IMR-90 (cell line): ENCODE results near the gene GALC. TPM values are rescaled to one million over a fixed set of nuclear protein-coding genes. Genes with fewer than 3 reads are reported as not detected.
A peak's percentile ranks its signal among the peaks of the same experiment; 100 is the strongest.

Experiments used
- ATAC-seq: fragments of 200-7000 bp; cut with Tn5 transposase; 2 replicates; pipeline ENCODE4 v1.9.1; 2020; ENCODE audit warnings: low read depth, mild to moderate bottlenecking, moderate library complexity
- Bru-seq: library from RNA; stranded (reverse); fragments of 400-500 nt; gene quantifications from one replicate; lab custom pipeline; 2021; lab: Mats Ljungman, UMichigan
- BruChase-seq, 2 experiments: library from RNA; stranded (reverse); fragments of 400-500 nt; gene quantifications; one replicate each; lab custom pipeline; 2021; lab: Mats Ljungman, UMichigan
- BruUV-seq: library from RNA; stranded (reverse); fragments of 400-500 nt; replicated peaks from 2 replicates; lab custom pipeline; 2021; lab: Mats Ljungman, UMichigan
- CTCF ChIA-PET: fragments of 300-600 bp; formaldehyde crosslinking; extraction: SDS; loops from one replicate; lab custom pipeline; 2021; ENCODE audit warnings: antibody characterized with exemption; lab: Yijun Ruan, JAX
- POLR2A ChIA-PET: fragments of 300-600 bp; sonication (Branson Sonifier 250); formaldehyde crosslinking; loops from one replicate; lab custom pipeline; 2022; ENCODE audit warnings: antibody characterized with exemption; ENCODE audit not compliant: unreplicated experiment; lab: Charles Lee
- DNase-seq: peaks from one replicate; pipeline ENCODE4 v3.0.0; 2013
- H2AFZ ChIP-seq: replicated peaks from 2 replicates; pipeline ENCODE3; 2013; ENCODE audit warnings: low read length, mild to moderate bottlenecking; ENCODE audit not compliant: poor library complexity
- H2AK5ac ChIP-seq: 2 replicates; pipeline ENCODE4 v1.6.1; 2013; ENCODE audit warnings: low read depth, low read length, inconsistent platforms
- H2AK9ac ChIP-seq: replicated peaks from 2 replicates; pipeline ENCODE3; 2013; ENCODE audit warnings: mild to moderate bottlenecking, low read depth, low read length, moderate library complexity; ENCODE audit not compliant: poor library complexity
- H2BK120ac ChIP-seq: 2 replicates; pipeline ENCODE4 v1.6.1; 2013; ENCODE audit warnings: low read depth, low read length, inconsistent platforms
- H2BK15ac ChIP-seq: 3 replicates; pipeline ENCODE4 v1.6.1; 2013; ENCODE audit warnings: low read depth, low read length, inconsistent platforms
- H2BK20ac ChIP-seq: 2 replicates; pipeline ENCODE4 v1.6.1; 2013; ENCODE audit warnings: low read depth, mild to moderate bottlenecking, inconsistent platforms, low read length, moderate library complexity
- H2BK5ac ChIP-seq: 2 replicates; pipeline ENCODE4 v1.6.1; 2013; ENCODE audit warnings: mild to moderate bottlenecking, low read depth, low read length, inconsistent platforms; ENCODE audit not compliant: poor library complexity, severe bottlenecking
- H3K14ac ChIP-seq: replicated peaks from 2 replicates; pipeline ENCODE4 v1.6.1; 2013; ENCODE audit warnings: low read depth, low read length, inconsistent platforms
- H3K18ac ChIP-seq: 2 replicates; pipeline ENCODE4 v1.6.1; 2013; ENCODE audit warnings: low read depth, low read length, control low read depth
- H3K23ac ChIP-seq: 2 replicates; pipeline ENCODE4 v1.6.1; 2013; ENCODE audit warnings: low read depth, low read length, inconsistent platforms
- H3K27ac ChIP-seq: 2 replicates; pipeline ENCODE4 v1.5.1; 2013; ENCODE audit warnings: mild to moderate bottlenecking, control low read depth, low read length; ENCODE audit not compliant: insufficient read depth
- H3K27me3 ChIP-seq: 2 replicates; pipeline ENCODE4 v1.6.1; 2013; ENCODE audit warnings: low read length; ENCODE audit not compliant: control insufficient read depth, insufficient read depth
- H3K36me3 ChIP-seq: 2 replicates; pipeline ENCODE4 v1.6.1; 2013; ENCODE audit warnings: low read length, mixed read lengths; ENCODE audit not compliant: control insufficient read depth, insufficient read depth
- H3K4ac ChIP-seq: 2 replicates; pipeline ENCODE4 v1.6.1; 2013; ENCODE audit warnings: low read depth, low read length, inconsistent platforms
- H3K4me1 ChIP-seq: 2 replicates; pipeline ENCODE4 v1.6.1; 2013; ENCODE audit warnings: low read length, mixed read lengths; ENCODE audit not compliant: control insufficient read depth, insufficient read depth
- H3K4me2 ChIP-seq: 2 replicates; pipeline ENCODE4 v1.6.1; 2013; ENCODE audit warnings: low read depth, mild to moderate bottlenecking, control low read depth, low read length, moderate library complexity
- H3K4me3 ChIP-seq: 2 replicates; pipeline ENCODE4 v1.5.1; 2013; ENCODE audit warnings: low read depth, mild to moderate bottlenecking, control low read depth, low read length, moderate library complexity; ENCODE audit not compliant: insufficient read depth
- H3K56ac ChIP-seq: 2 replicates; pipeline ENCODE4 v1.6.1; 2013; ENCODE audit warnings: low read length, inconsistent platforms; ENCODE audit not compliant: insufficient read depth; ENCODE audit errors: extremely low read depth
- H3K79me1 ChIP-seq, 2 experiments: 2 replicates each; pipeline ENCODE4 v1.6.1; 2013; ENCODE audit warnings: low read length in 2 of 2, inconsistent platforms in 1 of 2, low read depth in 1 of 2
- H3K9ac ChIP-seq: 2 replicates; pipeline ENCODE4 v1.6.1; 2013; ENCODE audit warnings: low read depth, low read length, control low read depth
- H3K9me1 ChIP-seq: 2 replicates; pipeline ENCODE4 v1.6.1; 2013; ENCODE audit warnings: low read length, inconsistent platforms; ENCODE audit not compliant: insufficient read depth
- H3K9me3 ChIP-seq: 2 replicates; pipeline ENCODE4 v1.6.1; 2013; ENCODE audit warnings: low read length; ENCODE audit not compliant: control insufficient read depth, insufficient read depth
- H4K20me1 ChIP-seq: 2 replicates; pipeline ENCODE4 v1.6.1; 2013; ENCODE audit warnings: low read length, inconsistent platforms; ENCODE audit not compliant: insufficient read depth
- H4K5ac ChIP-seq: 2 replicates; pipeline ENCODE4 v1.6.1; 2013; ENCODE audit warnings: mild to moderate bottlenecking, low read depth, low read length, control low read depth
- H4K8ac ChIP-seq, 2 experiments: 2 replicates each; pipeline ENCODE4 v1.6.1; 2013; ENCODE audit warnings: low read depth in 2 of 2, low read length in 2 of 2, control low read depth in 1 of 2, inconsistent platforms in 1 of 2
- H4K91ac ChIP-seq: 2 replicates; pipeline ENCODE4 v1.6.1; 2013; ENCODE audit warnings: low read depth, low read length, inconsistent platforms; ENCODE audit not compliant: insufficient read depth
- BHLHE40 ChIP-seq: fragments of 150-350 bp; IDR thresholded peaks from 2 replicates; pipeline ENCODE4 v1.6.1; 2016; ENCODE audit warnings: mild to moderate bottlenecking, low read depth, low read length
- CEBPB ChIP-seq: IDR thresholded peaks from 2 replicates; pipeline ENCODE4 v1.6.1; 2012; ENCODE audit warnings: low read depth, low read length, improper control_type of control experiment
- CHD1 ChIP-seq: IDR thresholded peaks from 2 replicates; pipeline ENCODE4 v1.6.1; 2012; ENCODE audit warnings: low read depth, low read length, improper control_type of control experiment
- ELK1 ChIP-seq: fragments of 150-350 bp; IDR thresholded peaks from 2 replicates; pipeline ENCODE4 v1.6.1; 2016; ENCODE audit warnings: low read depth, mild to moderate bottlenecking, low read length, moderate library complexity, borderline replicate concordance
- FOS ChIP-seq: fragments of 150-350 bp; IDR thresholded peaks from 2 replicates; pipeline ENCODE4 v1.6.1; 2016; ENCODE audit warnings: low read depth, low read length
- MAFK ChIP-seq: IDR thresholded peaks from 2 replicates; pipeline ENCODE4 v1.6.1; 2012; ENCODE audit warnings: low read depth, low read length, improper control_type of control experiment
- MAZ ChIP-seq: IDR thresholded peaks from 2 replicates; pipeline ENCODE4 v1.6.1; 2012; ENCODE audit warnings: low read depth, mild to moderate bottlenecking, low read length, improper control_type of control experiment, moderate library complexity, borderline replicate concordance
- POLR2A ChIP-seq: IDR thresholded peaks from 2 replicates; pipeline ENCODE4 v1.6.1; 2012; ENCODE audit warnings: mild to moderate bottlenecking, low read depth, low read length
- RAD21 ChIP-seq: IDR thresholded peaks from 2 replicates; pipeline ENCODE4 v1.6.1; 2012; ENCODE audit warnings: low read length, improper control_type of control experiment
- RCOR1 ChIP-seq: IDR thresholded peaks from 2 replicates; pipeline ENCODE4 v1.6.1; 2012; ENCODE audit warnings: mild to moderate bottlenecking, low read length, improper control_type of control experiment; ENCODE audit not compliant: insufficient replicate concordance
- RFX5 ChIP-seq: IDR thresholded peaks from 2 replicates; pipeline ENCODE4 v1.8.0; 2012; ENCODE audit warnings: low read depth, mild to moderate bottlenecking, low read length, moderate library complexity
- SMC3 ChIP-seq: fragments of 150-350 bp; IDR thresholded peaks from 2 replicates; pipeline ENCODE4 v1.6.1; 2016; ENCODE audit warnings: low read depth, mild to moderate bottlenecking, antibody characterized with exemption, low read length, moderate library complexity
- USF2 ChIP-seq: fragments of 150-350 bp; IDR thresholded peaks from 2 replicates; pipeline ENCODE4 v1.6.1; 2017; ENCODE audit warnings: mild to moderate bottlenecking, antibody characterized with exemption, low read length, low read depth
- WGBS, 2 experiments: methylation state at CpG; one replicate each; pipeline versions ENCODE4 v1.1.5 to v1.1.7; 2013; ENCODE audit warnings: missing lambda C conversion rate in 2 of 2; ENCODE audit not compliant: insufficient read length in 1 of 2; ENCODE audit errors: extremely low coverage in 2 of 2; 5-methylcytosine and 5-hydroxymethylcytosine counted together
- dilution Hi-C: fragments of 300-500 bp; cut with HindIII; formaldehyde crosslinking; loops from one replicate; pipeline ENCODE4 v1.14.3; 2018; ENCODE audit warnings: low sequenced_read_pairs; ENCODE audit not compliant: unreplicated experiment
- in situ Hi-C: fragments of 300-500 bp; cut with MboI; formaldehyde crosslinking; loops from 3 replicates; pipeline ENCODE4 v1.14.3; 2019; ENCODE audit warnings: low sequenced_read_pairs, inconsistent platforms, mixed read lengths
- intact Hi-C: fragments of 100-400 bp; cut with micrococcal nuclease; formaldehyde crosslinking; loops from 2 replicates; pipeline ENCODE4 v1.10.0; 2022
- long read RNA-seq: library from polyadenylated mRNA; unstranded; transcript quantifications from one replicate; pipeline ENCODE4 v2.0.0, GENCODE V29; 2021; ENCODE audit not compliant: unreplicated experiment
- polyA plus RNA-seq, 3 experiments: library from polyadenylated mRNA; depleted of rRNA; stranded (reverse); fragments of >200 nt; gene quantifications; 2 replicates each; pipeline ENCODE4 v1.2.3, GENCODE V29; 2012; ENCODE audit warnings: low replicate concordance in 1 of 3
- total RNA-seq: library from RNA; depleted of rRNA; stranded (reverse); fragments of >200 nt; gene quantifications from 2 replicates; pipeline ENCODE4 v1.2.3, GENCODE V29; 2012; rRNA removed

GALC gene
- total RNA-seq (7.9 and 9.7 TPM in 2 replicates), polyA plus RNA-seq (2012; rRNA removed) (4.5 and 6.3 TPM in 2 replicates), Bru-seq, nascent RNA (percentile 55 among the genes with signal in this experiment), BruChase-seq, experiment 1, labeled RNA remaining after a 6-hour chase (percentile 53 among the genes with signal in this experiment), BruChase-seq, experiment 2, labeled RNA remaining after a 2-hour chase (percentile 51 among the genes with signal in this experiment)
- polyA plus RNA-seq (2012; cell fraction: cytosol; rRNA removed): 3.7 and 4.7 TPM in 2 replicates
- 3.2 and 7.3 TPM in 2 replicates for polyA plus RNA-seq (2012; cell fraction: nucleus; rRNA removed; ENCODE audit: low replicate concordance)
- long read RNA-seq, transcript GALC-201 (17 exons, 3,883 nt): major isoform, 59 of 70 reads
- long read RNA-seq, partial matches to known transcripts: 6 of 70 reads
- long read RNA-seq, other reads (novel, unspliced or antisense): 4 of 70 reads

GRCh38 chr14:87992718-87993628, at the start of gene GALC:
Gene GALC (minus strand): TSS chr14:87993182. CDS start chr14:87993164, 18 bp downstream.
- Histone ChIP-seq H3K27ac (peak within 1 kb of the TSS; percentile 80), H4K20me1 (no peaks in the 10 kb centered on the region), H3K36me3 (no peaks in the 10 kb centered on the region), H2BK120ac (peak within 1 kb of the TSS; percentile 84), H2BK5ac (peak within 1 kb of the TSS; percentile 47), H3K23ac (peak within 1 kb of the TSS; percentile 96), H2BK15ac (peak within 1 kb of the TSS; percentile 80; the same call in 2 of the 3 replicates), H3K18ac (peak within 1 kb of the TSS; percentile 92), H3K56ac (peak within 1 kb of the TSS; percentile 86), H2AK9ac (peak within 1 kb of the TSS; percentile 89), H3K4me2 (peak within 1 kb of the TSS; percentile 84), H2AFZ (peak within 1 kb of the TSS; percentile 97), H3K4me3 (peak within 1 kb of the TSS; percentile 65), H2AK5ac (peak within 1 kb of the TSS; percentile 65; the same call in 1 of the 2 replicates), H4K91ac (peak within 1 kb of the TSS; percentile 94), H3K9me3 (no peaks in the 10 kb centered on the region), H4K8ac (peak within 1 kb of the TSS; percentile 98 to 99), H3K9me1 (peaks cover 3% of the 10 kb centered on the region; the same call in 1 of the 2 replicates), H3K14ac (peak within 1 kb of the TSS; percentile 99), H3K79me1 (peaks cover 0 to 12% of the 10 kb centered on the region in 2 experiments; a peak in 1 of 4 replicates), H4K5ac (peak within 1 kb of the TSS; percentile 98), H3K27me3 (no peaks in the 10 kb centered on the region), H3K9ac (peak within 1 kb of the TSS; percentile 70), H3K4ac (peak within 1 kb of the TSS; percentile 97), H2BK20ac (peak within 1 kb of the TSS; percentile 86; the same call in 1 of the 2 replicates), H3K4me1 (peaks cover 8% of the 10 kb centered on the region)
- 2% methylated on average over 49 of the region's 83 CpGs; no CpG with 5 or more reads in 1 of the 2 experiments for WGBS, 2 experiments
- dilution Hi-C loops: no loop called here
- CTCF ChIA-PET: interaction anchor here (0.7 to 1.5 kb wide), 2 partner anchors 21 to 567 kb away, joined by 3 read pairs; no protein-coding TSS in a partner anchor
- POLR2A ChIA-PET: interaction anchor here (0.6 to 0.7 kb wide), 3 partner anchors 9 to 709 kb away, joined by 3 to 6 read pairs (median 5); no protein-coding TSS in a partner anchor
- in situ Hi-C loops: no loop called here
- BruUV-seq: no TSS peak
- intact Hi-C loops: no loop called here
- ATAC-seq: peak; percentile 93
- peak; percentile 89 for DNase-seq
- TF ChIP-seq USF2 (peak; percentile 92), FOS (no peak), MAFK (no peak), CEBPB (0 out of 2 replicates have a peak, but pooled peaks have one; percentile 15), RFX5 (no peak), RAD21 (no peak), CHD1 (no peak), POLR2A (no peak; the same call in 1 of the 2 replicates), ELK1 (no peak), RCOR1 (no peak), MAZ (0 out of 2 replicates have a peak, but pooled peaks have one; percentile 8), SMC3 (no peak), BHLHE40 (peak; percentile 52; the same call in 1 of the 2 replicates)
